NCI-H1417 (cell line): ENCODE results near the gene SLC4A2.

Experiments
- DNase-seq, 3 experiments: peaks; one replicate each; lab custom pipeline; 2025; lab: John Stamatoyannopoulos, UW

SLC4A2 gene

GRCh38 chr7:151116603-151117440, 57.4 kb downstream of the SLC4A2 start:
- no peak for DNase-seq

DNA sequence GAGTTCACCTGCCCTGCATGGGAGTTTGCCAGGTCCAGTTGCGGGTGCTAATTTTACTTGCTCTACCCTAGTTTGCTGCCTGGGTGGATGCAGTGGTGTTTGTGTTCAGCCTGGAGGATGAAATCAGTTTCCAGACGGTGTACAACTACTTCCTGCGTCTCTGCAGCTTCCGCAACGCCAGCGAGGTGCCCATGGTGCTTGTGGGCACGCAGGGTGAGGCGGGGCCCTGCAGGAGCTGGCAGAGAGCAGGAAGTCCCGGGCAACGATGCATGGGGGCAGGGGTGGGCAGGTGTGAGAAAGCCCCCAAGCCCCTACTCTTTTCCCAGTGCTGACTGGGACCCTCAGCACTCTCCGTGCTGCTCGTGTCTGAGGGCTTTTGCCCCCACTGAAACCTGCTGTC, 58.2 kb downstream of the SLC4A2 start:
- no peak for DNase-seq

- DNase-seq, result no peak
Observed at GRCh38 chr7:151118108-151119054, 59.0 kb downstream of the SLC4A2 start.

GRCh38 chr7:151119055-151119415, 59.6 kb downstream of the SLC4A2 start:
- DNase-seq, result no peak

DNA sequence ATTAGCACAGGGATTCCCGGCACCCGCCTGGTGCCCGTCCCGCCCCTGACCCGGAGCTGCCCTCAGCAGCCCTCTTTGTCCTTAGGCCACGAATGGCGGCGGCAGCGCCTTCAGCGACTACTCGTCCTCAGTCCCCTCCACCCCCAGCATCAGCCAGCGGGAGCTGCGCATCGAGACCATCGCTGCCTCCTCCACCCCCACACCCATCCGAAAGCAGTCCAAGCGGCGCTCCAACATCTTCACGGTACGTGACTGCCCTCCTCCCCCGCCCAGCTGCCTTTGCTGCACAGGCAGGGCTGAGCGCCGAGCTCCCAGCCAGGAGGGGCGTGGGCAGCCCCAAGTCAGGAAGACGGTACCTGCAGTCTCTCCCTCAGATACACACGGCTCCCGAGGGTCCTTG, 60.5 kb downstream of the SLC4A2 start:
- DNase-seq, result peak in 1 of 3 experiments; percentile 6

DNA sequence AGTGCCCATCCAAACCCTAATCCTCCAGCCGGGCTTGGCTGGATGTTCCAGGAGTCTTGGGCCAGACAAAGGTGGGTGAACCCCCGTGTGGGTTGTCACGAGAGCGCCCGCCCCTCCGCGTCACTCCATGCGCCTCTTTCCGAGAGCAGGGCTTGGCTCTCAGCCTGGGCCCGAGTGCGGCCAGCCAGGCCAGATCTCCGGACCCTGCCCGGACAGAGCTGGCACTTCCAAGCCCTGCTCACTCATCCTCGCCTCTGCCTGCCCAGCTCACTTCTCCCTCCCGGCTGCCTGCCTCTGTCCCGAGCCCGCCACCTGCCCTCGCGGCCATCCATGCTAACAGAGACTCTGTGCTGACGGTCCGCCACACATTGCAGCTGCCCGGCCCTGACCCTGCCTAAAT, 61.5 kb downstream of the SLC4A2 start:
- no peak for DNase-seq

DNA sequence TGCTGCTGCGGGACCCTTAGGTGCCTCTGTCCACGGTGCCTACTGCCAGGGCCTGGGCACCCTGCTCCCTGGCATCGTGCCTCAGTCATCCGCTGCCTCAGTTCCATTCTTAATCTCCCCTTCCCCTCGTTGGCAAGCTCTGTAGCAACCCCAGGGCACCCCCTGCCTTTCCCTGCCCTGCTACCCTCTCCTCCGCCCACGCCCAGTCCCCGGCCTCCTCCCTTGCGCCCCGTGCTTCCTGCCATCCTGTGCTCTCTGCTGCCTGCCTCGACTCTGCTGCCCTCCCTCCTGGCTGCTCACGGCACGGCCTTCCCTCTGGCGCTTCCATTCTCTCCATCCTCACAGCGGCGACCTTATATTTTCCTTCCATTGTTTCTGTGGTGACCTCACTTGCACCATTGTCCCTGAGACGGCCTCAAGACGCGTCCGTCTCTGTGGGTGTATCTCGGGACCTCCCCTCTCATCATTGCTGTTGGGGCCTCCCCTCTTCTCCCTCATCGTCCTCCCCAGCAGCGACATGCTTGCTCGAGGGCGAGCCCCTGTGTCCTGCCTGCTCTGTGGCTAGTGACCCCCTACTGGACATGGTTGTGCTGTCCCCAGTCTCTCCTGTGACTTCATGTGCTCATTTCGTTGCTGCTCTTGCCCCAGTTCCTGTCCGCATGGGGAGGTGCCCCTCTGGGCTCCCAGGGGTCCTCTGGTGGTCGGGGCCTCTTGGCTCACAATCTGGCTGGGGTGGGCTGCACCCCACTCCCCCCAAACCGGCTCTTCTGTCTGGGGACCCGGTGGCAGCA, 62.2 kb downstream of the SLC4A2 start:
- DNase-seq, result no peak

- DNase-seq, result no peak
Observed at GRCh38 chr7:151122276-151122675, 62.9 kb downstream of the SLC4A2 start.

DNA sequence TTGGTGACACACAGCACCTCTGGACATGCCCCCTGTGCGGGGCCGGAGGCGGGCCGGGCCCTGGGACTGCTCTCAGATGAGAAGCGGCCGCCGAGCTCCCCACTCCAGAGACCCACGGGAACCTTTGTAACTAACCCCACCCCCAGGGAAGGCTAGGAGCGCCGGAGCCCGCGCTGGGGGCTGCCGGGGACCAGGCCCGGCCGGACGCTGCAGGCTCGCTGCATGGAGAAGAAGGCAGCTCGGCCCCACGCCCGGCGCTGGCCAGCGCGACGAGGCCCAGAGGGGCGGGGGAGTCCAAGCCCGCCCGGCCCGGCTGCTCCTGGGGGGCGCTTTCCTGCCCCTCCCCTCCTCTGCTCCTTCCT, 63.4 kb downstream of the SLC4A2 start:
- DNase-seq, result no peak

DNA sequence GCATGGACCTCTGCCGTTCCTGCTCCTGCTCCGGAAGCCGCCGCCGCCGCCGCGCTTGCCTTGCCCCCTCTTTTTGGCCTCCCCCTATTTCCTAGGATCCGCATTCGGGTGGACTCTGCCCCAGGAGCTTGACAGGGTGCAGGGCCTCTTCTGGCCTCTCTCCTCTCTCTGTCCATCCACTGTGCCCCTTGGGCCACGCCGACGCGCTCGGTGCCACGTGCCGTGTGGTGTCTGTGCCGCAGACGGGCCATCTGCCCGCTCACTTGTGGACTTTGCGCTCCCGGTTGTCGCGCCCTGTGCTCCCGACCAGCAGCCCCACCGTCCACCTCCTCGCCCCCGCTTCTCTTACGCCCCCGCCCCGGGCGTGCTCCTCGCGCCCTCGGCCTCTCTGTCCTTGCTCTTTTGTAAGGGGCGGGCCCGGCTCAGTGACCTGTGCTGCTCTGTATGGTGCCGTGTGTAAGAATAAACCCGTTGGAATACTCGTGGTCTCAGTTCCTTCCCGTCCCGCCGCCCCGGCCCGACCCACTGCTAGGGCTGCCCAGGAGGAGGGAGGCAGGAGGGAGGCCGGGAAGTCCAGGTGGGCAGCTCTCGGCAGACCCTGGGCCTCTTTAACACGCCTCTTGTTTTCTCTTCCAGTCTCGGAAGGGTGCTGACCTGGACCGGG, 63.9 kb downstream of the SLC4A2 start:
- no peak for DNase-seq

GRCh38 chr7:151123822-151124464, 64.6 kb downstream of the SLC4A2 start:
- DNase-seq, result peak; percentile 62 to 86 (median 83)

DNA sequence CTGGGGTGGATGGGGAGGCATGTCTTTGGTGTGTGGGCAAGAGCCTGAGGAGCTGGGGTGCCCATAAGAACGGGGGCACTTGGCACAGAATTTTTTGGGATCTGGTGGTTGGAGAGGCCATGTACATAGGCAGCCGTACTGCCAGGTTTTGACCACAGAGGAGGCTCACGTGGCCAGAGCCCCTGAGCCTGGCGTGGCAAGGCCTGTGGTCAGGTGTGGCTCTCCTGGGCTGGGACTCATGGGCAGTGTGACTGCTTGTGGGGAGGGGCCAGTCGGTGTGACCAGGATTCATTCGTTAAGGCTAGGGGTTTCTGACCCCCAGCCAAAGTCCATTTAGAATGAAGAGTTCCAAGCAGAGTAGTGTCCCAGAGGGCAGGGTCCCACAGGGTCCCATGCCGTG, 65.1 kb downstream of the SLC4A2 start:
- DNase-seq, result no peak

DNA sequence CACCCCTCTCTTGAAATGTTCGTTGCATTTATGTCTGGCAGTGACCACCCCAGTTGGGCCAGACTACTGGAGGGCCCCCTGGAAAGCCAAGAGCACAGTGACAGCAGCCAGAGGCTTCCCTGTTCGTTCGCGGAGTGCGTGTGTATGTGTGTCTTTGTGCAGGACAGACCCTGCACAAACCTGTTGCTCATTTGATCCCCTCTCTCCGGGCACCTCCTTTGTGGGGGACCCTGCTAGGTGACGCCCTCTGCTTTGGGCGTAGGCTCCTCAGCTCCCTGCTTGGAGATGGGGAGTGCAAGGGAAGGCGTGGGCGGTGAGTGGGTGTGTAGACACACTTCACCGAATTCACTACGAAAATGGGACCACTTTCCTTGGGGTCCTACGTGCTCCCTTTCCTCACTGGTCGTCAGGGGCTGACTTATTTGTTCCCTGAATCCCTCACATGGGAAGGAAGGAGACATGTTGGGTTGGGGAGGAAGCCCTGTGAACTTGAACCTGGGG, 65.6 kb downstream of the SLC4A2 start:
- DNase-seq, result no peak

- peak in 2 of 3 experiments; percentile 81 for DNase-seq
Observed at GRCh38 chr7:151125470-151125845, 66.1 kb downstream of the SLC4A2 start.

DNA sequence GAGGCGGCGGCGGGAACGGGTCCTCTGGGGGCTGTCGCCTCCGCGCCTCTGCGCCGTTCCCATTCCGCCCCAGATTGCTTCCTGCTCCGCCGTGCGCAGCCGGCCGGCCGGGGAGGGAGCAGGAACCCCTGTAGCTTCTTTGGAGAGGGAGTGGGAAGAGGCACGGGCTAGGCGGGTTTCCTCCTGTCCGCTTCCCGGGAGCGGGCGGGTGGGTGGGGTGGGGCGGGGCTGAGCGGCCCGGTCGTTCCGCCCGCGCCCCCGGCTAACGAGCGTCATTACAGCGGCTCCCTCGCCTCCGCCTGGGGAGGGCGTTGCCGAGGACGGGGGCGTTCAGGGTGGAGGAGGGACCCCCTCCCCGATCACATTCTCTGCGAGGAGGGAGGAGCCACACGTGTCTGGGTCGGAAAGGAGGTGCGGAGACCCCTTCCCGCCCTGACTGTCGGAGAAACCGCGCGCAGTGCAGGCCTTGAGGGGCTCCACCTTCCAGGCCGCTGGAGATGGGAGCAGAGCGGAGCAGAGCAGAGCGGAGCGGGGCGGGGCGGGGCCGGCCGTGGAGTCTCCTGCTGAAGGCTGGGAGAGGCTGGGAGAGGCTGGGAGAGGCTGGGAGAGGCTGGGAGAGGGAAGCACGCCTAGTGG, 66.6 kb downstream of the SLC4A2 start:
- DNase-seq, result peak in 1 of 3 experiments; percentile 24
